Endothelial cell of umbilical vein (primary cell): ENCODE measurements around the gene HOXD12.
A peak's percentile ranks its signal among the peaks of the same experiment; 100 is the strongest.

Source experiments
- EZH2 ChIP-seq: IDR thresholded peaks from 2 replicates; pipeline ENCODE4 v1.6.1; 2012; ENCODE audit warnings: borderline replicate concordance, low read depth, mild to moderate bottlenecking, moderate library complexity, low read length, inconsistent platforms; ENCODE audit not compliant: severe bottlenecking
- GATA2 ChIP-seq: IDR thresholded peaks from 2 replicates; pipeline ENCODE4 v1.7.0; 2011; ENCODE audit warnings: low read depth, mild to moderate bottlenecking, moderate library complexity, mixed read lengths, low read length; ENCODE audit not compliant: insufficient read length, insufficient read depth
- JUN ChIP-seq: IDR thresholded peaks from 2 replicates; pipeline ENCODE4 v1.6.1; 2011; ENCODE audit warnings: borderline replicate concordance, low read depth; ENCODE audit not compliant: insufficient read length, insufficient read depth
- MYC ChIP-seq: IDR thresholded peaks from one replicate; pipeline ENCODE4 v1.6.1; 2011; ENCODE audit warnings: mild to moderate bottlenecking, low read depth, low read length
- POLR2A ChIP-seq: IDR thresholded peaks from 2 replicates; pipeline ENCODE4 v1.6.1; 2012; ENCODE audit warnings: low read depth, mild to moderate bottlenecking, control low read depth, low read length
- POLR2AphosphoS5 ChIP-seq: IDR thresholded peaks from 2 replicates; pipeline ENCODE4 v1.6.1; 2012; ENCODE audit warnings: low read depth, mild to moderate bottlenecking, control low read depth, low read length, moderate library complexity; ENCODE audit not compliant: insufficient read depth
- TF ChIP-seq, protein P1 (sequence below), 2 donors: IDR thresholded peaks; 1 replicate in 1 of 2; 2 replicates in 1 of 2; pipeline ENCODE4 v1.5.1; 2011; ENCODE audit warnings: low read length in 2 of 2, mild to moderate bottlenecking in 2 of 2, moderate library complexity in 2 of 2, control low read depth in 1 of 2, inconsistent platforms in 1 of 2, low read depth in 1 of 2; ENCODE audit not compliant: insufficient read depth in 1 of 2; ENCODE audit errors: extremely low read depth in 1 of 2
- TF ChIP-seq, protein P2 (sequence below): IDR thresholded peaks from 2 replicates; pipeline ENCODE4 v1.6.1; 2011; ENCODE audit not compliant: insufficient read depth, insufficient read length

- TF ChIP-seq, protein P1, sequence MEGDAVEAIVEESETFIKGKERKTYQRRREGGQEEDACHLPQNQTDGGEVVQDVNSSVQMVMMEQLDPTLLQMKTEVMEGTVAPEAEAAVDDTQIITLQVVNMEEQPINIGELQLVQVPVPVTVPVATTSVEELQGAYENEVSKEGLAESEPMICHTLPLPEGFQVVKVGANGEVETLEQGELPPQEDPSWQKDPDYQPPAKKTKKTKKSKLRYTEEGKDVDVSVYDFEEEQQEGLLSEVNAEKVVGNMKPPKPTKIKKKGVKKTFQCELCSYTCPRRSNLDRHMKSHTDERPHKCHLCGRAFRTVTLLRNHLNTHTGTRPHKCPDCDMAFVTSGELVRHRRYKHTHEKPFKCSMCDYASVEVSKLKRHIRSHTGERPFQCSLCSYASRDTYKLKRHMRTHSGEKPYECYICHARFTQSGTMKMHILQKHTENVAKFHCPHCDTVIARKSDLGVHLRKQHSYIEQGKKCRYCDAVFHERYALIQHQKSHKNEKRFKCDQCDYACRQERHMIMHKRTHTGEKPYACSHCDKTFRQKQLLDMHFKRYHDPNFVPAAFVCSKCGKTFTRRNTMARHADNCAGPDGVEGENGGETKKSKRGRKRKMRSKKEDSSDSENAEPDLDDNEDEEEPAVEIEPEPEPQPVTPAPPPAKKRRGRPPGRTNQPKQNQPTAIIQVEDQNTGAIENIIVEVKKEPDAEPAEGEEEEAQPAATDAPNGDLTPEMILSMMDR (IDR thresholded peaks at IDR 0.05; ENCODE audit: extremely low read depth in 1 of 2, insufficient read depth in 1 of 2, low read depth in 1 of 2, low read length in 2 of 2) = no peak
- TF ChIP-seq POLR2A = no peak
- no peak for TF ChIP-seq JUN
- TF ChIP-seq MYC = no peak
- TF ChIP-seq, protein P2, sequence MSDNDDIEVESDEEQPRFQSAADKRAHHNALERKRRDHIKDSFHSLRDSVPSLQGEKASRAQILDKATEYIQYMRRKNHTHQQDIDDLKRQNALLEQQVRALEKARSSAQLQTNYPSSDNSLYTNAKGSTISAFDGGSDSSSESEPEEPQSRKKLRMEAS = no peak
- peak; percentile 98 for TF ChIP-seq EZH2
- TF ChIP-seq POLR2AphosphoS5 = no peak
- TF ChIP-seq GATA2 = no peak
These were observed 7.3 kb downstream of the HOXD12 start, which contains the start of gene HOXD11 for GRCh38 chr2:176106581-176107539.
